DMS79 treated with DMSO at 0.1 percent for 48 hours (cell line): ENCODE measurements around the gene STK10.
A peak's percentile ranks its signal among the peaks of the same experiment; 100 is the strongest.

ENCODE experiments used
- DNase-seq: peaks from one replicate; lab custom pipeline; 2025; lab: John Stamatoyannopoulos, UW

STK10 gene

DNA sequence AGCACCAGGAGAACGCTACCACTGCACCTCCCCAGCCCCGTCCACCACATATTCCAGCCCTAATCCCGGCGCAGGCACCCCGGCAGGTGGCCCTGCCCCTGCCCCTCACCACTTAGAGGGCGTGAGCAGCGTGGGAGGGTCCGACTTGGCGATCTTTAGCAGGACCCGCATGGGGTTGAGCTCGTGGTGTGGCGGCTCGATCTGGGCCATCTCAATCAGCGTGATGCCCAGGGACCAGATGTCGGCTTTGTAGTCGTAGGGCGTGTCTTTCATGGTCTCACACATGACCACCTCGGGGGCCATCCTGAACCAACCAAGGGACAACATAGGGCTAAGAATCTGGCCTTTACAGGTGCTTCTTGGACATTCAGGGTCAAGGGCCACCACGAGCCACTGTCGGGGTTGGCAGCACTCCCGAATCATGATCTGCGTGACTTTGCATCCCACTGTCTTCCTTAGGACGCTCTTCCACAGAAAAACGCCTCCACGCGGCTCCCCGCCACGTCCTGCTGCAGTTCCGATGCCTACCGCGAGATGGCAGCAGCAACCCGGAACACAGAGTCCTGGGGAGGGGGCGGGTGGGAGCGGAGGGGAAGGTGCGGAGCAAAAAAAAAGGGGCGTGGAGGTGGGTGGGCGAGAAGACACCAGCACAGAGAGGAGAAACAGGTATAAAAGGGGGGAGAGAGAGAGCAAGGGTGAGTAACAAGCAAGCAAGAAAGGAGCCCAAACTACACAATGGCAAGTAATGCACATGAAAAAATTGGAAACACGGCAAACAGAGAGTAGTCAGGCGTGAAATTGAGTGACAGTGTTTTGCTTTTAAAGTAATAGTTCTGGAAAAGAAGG is 81.3 kb downstream of the STK10 start:
- DNase-seq: peak; percentile 4

GRCh38 chr5:172105811-172106210 is 82.2 kb downstream of the STK10 start:
- no peak for DNase-seq

- no peak for DNase-seq
Observed at GRCh38 chr5:172104801-172105701, 83.0 kb downstream of the STK10 start.

DNA sequence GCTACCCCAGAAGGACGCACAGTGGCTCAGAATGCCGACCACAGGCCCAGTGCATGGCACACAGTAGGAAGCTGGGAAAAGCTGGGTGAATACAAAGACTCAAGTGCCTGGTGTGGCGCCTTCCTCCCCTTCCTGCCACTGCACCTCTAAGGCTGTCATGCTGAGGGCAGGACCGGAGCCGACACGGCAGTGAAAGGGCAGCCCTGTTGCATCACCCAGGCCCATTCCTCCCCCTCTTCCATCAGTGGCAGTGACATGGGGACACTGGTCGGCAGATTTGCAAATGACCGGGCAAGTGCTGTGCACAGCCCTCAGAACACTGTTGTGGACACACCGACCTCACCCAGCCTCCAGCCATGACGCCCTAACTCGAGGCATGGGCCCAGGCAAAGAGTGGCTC is 84.0 kb downstream of the STK10 start:
- no peak for DNase-seq

GRCh38 chr5:172102913-172103626 is 85.0 kb downstream of the STK10 start:
- no peak for DNase-seq

DNA sequence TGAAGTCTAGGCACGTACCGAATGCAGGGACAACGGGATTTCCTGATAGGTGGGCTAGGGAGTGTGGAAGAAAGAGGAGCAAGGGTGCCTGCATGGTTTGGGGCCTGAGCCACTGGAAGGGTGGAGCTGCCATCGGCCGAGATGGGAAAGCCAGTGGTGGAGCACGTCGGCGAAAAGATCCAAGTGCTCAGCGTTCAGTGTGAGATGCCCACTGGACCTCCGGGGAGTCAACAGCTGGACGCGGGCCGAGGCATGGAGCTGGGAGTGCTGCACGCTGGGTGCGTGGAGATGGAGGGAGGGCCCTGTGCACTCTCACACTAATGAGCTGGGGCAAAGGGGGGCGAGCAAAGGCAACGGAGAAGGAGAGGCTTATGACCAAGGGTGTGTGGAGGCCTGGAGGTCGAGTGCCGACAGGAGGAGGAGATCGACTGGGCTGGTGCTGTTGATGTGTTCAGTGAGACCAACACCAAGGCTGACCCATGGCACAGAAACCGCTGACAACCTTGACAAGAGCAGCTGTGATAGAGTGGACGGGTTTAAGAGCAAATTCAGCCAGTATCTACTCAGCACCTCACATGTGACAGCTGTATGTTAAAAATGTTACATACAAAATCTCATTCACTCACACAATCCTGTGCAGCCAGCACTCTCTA is 85.7 kb downstream of the STK10 start:
- DNase-seq: no peak

- DNase-seq: no peak
Observed at GRCh38 chr5:172101547-172102217, 86.3 kb downstream of the STK10 start.

GRCh38 chr5:172098883-172099282 is 89.1 kb downstream of the STK10 start:
- DNase-seq: no peak

DNA sequence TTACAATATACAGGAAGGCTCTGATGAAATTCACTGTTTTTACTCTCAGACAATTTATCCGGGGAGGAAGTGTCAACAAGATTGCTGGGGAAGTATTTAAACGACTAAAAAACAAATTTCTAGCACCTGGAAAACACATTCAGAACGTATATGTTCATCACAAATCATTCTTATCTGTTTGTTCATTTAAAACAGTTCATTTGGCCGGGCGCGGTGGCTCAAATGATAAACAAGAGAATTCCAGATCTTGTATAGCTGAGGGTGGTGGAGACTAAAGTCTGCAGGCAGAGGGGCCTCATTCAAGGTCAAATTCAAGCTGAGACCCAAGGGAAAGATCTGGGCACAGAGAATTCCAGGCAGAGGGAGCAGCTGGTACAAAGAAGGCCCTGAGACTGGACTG is 90.0 kb downstream of the STK10 start:
- no peak for DNase-seq

- DNase-seq: no peak
Observed at GRCh38 chr5:172097356-172097755, 90.7 kb downstream of the STK10 start.

GRCh38 chr5:172096207-172096940 is 91.7 kb downstream of the STK10 start:
- no peak for DNase-seq

- DNase-seq: no peak
Observed at GRCh38 chr5:172095368-172096206, 92.4 kb downstream of the STK10 start.

DNA sequence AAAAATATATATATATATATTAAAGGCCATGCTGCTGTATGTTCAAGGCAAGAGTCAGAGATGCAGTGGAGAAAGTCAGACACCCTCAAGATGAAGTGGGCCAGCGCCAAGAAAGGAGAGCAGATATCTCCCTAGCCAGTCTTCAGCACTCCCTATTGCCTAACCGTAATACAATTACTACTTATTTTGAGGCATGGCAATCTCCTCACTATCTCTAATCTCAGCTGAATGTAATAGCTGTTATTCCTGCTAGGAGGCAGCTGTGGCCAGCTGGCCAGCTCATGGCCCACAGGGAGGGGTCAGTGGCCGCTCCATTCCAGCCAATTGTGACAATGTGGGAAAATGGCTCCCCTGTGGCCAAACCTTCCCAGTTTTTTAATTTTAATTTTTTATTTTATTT is 94.1 kb downstream of the STK10 start:
- no peak for DNase-seq

DNA sequence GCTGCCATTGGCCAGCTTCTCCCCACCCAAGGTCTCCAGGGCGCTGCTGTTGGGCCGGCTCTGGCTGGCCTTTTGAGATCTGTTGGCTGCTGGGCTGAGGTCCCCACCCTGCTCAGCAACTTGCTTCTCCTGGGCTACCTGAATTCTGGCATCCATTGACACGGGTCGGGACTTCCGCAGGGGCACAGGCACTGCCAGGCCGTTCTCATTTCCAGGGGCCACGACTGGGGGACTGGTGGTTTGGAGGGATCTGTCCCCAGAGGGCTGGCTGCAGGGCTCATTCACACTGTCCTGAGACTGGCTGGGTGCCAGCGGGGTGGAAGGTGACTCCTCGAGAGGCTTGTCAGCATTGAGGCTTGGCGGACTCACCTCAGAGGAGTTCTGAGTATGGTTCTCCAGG is 94.5 kb downstream of the STK10 start:
- no peak for DNase-seq

DNA sequence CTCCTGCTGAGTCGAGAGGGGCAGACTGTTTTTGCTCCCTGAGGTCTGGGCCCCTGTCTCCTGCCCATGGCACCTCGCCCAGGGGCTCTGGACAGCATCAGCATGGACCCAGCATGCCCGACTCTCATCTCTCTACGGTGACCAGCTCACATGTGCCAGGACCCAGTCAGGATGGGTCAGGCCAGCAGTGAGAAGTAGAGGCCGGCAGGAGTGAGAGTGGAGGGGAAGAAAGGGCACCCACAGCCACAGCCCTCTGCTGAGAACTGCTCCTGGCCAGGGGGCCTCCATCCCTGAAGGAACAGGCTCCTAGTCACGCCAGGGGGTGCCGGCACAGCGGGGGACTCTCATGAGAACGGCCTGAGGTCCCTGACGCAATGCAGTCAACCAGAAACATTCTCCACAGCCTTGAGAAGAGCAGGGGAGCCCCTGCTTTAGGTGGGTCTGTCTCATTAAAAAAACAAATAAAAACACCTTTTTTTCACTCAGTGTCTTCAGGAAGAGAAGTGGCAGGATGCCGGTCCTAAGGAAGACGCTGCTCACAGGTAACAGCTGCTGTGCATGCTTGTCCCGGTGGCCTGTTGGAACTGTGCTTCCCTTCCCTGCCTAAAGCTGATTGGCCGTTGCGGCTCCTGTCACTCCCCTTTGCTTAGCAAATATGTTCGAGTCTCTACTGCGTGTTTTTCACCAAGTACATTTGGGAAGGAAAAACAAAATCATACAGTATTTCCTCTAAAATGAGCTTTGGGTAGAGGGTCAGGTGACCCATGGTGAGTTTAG is 95.9 kb downstream of the STK10 start:
- no peak for DNase-seq

DNA sequence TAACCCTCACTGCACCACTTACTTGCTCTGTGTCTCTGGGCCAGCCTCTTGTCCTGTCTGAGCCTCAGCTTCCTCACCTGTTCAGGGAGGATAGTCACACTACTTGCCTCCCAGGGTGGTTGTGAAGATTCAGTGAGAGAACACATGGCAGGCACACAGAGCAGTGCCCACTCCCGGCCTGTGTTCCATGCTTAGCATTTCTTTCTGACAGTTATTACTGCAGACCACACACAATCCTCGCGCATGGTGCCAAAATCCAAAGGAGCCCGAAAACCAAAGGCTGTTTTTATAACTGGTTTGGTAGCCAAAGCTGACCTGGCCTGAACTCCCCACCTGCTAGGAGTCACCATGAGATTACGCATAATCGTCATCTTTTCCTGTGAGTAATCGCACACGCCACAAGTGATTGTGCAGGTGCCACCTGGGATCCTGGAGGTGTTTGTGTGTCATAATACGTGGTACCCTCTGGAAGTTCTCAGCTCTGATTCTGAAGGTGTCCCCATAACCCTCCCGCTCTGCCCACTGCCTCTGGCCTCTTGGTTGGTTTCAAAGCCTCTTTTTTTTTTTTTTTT is 97.0 kb downstream of the STK10 start:
- DNase-seq: no peak

GRCh38 chr5:172089298-172090117 is 98.5 kb downstream of the STK10 start:
- no peak for DNase-seq

DNA sequence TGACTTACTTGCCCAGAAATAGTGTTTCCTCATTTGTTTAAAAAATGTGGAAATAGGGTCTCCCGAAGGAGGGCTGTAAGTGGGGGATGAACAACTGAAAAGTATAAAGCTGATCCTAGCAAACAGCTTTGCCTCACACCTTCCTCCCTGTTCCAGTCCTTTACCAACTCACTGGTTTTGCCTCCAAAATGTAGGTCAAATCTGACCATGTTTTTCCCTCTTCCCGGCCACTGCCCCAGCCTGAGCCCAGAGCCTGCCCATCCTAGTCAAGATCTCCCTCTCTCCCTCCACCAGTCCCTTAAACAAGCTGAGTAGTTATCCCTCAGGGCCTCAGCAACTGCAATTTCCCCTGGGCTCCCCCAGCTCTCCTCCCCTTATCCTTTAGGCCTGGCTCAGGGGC is 99.2 kb downstream of the STK10 start:
- DNase-seq: no peak
